DND-41 (cell line): ENCODE results near the gene MARCKSL1.

Experiments
- CTCF ChIP-seq: IDR thresholded peaks from 2 replicates; pipeline ENCODE4 v1.5.1; 2012; ENCODE audit warnings: borderline replicate concordance, low read length, moderate library complexity, mild to moderate bottlenecking; ENCODE audit not compliant: poor library complexity, severe bottlenecking; ENCODE audit errors: extremely low read depth
- EZH2 ChIP-seq: IDR thresholded peaks from 3 replicates; pipeline ENCODE4 v1.6.1; 2012; ENCODE audit warnings: borderline replicate concordance, low read depth, mild to moderate bottlenecking, moderate library complexity, low read length, inconsistent platforms; ENCODE audit not compliant: severe bottlenecking

DNA sequence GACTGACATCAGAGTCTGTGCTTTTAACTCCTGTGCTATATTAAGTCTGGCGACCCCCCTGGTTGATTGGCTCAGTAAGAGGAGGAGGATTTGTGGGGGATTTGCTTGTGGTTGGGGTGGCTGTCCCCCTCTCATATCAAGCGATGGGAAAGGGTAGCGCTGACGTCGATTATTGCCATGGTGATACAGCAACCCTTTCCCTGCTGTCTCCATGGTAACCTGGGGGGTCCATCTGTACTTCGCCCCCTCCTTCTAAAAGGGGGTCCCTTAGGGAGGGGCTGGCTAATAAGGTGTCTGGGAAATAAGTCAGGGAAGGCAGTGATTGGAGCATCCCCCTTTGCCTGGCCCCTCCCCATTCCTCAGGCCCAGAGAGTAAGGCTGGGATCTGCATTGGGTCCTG is 21.6 kb upstream of the MARCKSL1 start:
- TF ChIP-seq EZH2 (no peak), CTCF (no peak)
